Measurements from ENCODE around the gene EMC8. TPM values are rescaled to one million over a fixed set of nuclear protein-coding genes. Genes with fewer than 3 reads are reported as not detected.

EMC8 gene
- total RNA-seq, 6 experiments from 2014 or later = 9.2 to 22.4 (median 12.1) TPM

GRCh38 chr16:85833219-85833920 is 34.0 kb upstream of the EMC8 start:
- 66% methylated on average over 15 of the region's 22 CpGs for WGBS (ENCODE audit: insufficient coverage, low coverage, low lambda C conversion rate, missing lambda C conversion rate)
- intact Hi-C loops (cut with DNase I) = no loop called here

GRCh38 chr16:85832570-85833218 is 33.4 kb upstream of the EMC8 start:
- Histone ChIP-seq H3K27ac (no peak overlapping the region), H3K36me3 (no peaks in the 10 kb centered on the region), H3K9me3 (no peaks in the 10 kb centered on the region), H3K4me1 (no peaks in the 10 kb centered on the region), H3K4me3 (no peak overlapping the region), H3K27me3 (no peaks in the 10 kb centered on the region)
- no peak for ATAC-seq
- WGBS (ENCODE audit: insufficient coverage, low coverage, low lambda C conversion rate, missing lambda C conversion rate) = 74% methylated on average over 21 of the region's 21 CpGs
- DNase-seq = peak in 1 of 3 donors; percentile 31
- no peak for TF ChIP-seq POLR2A (IDR thresholded peaks at IDR 0.05)
- TF ChIP-seq CTCF (IDR thresholded peaks at IDR 0.05) = no peak
- intact Hi-C loops (cut with DNase I) = no loop called here

More at GRCh38 chr16:85833219-85833920, 34.0 kb upstream of the EMC8 start:
- Histone ChIP-seq H3K9me3 (no peaks in the 10 kb centered on the region), H3K4me3 (no peak overlapping the region), H3K27me3 (no peaks in the 10 kb centered on the region), H3K27ac (no peak overlapping the region), H3K36me3 (no peaks in the 10 kb centered on the region), H3K4me1 (no peaks in the 10 kb centered on the region)
- ATAC-seq (peak in 1 of 4 donors; percentile 13), DNase-seq (peak in 1 of 3 donors; percentile 51)
- TF ChIP-seq CTCF (IDR thresholded peaks at IDR 0.05) = no peak
- no peak for TF ChIP-seq POLR2A (IDR thresholded peaks at IDR 0.05)

DNA sequence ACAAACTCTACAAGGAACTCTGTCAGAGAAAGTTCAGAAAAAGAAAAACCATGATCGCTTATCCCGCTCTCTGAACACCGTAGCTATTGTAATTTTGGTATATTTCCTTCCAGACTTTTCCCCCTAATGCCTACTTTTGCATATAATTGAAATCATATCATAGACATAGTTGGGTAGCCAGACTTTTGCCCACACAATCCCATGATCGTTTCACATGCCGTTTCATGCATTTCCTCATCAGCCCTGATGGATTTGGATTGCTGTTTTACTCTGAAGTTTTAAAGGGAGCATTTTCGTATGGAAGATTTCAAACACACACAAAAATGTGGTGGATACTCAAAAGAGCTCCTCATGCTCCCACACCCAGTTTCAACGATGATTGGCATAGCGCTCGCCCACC is 31.5 kb upstream of the EMC8 start:
- intact Hi-C loops (cut with DNase I) = no loop called here
- H3K27me3 ChIP-seq = no peaks in the 10 kb centered on the region
- H3K4me3 ChIP-seq = no peak overlapping the region
- DNase-seq (no peak), ATAC-seq (no peak)
- no peaks in the 10 kb centered on the region for H3K36me3 ChIP-seq
- H3K4me1 ChIP-seq = no peaks in the 10 kb centered on the region
- TF ChIP-seq POLR2A (IDR thresholded peaks at IDR 0.05) (no peak), CTCF (IDR thresholded peaks at IDR 0.05) (no peak)
- H3K9me3 ChIP-seq = no peaks in the 10 kb centered on the region
- H3K27ac ChIP-seq = no peak overlapping the region
- 75% methylated on average over 8 of the region's 9 CpGs for WGBS (ENCODE audit: insufficient coverage, low coverage, low lambda C conversion rate, missing lambda C conversion rate)

GRCh38 chr16:85829751-85830445 is 30.6 kb upstream of the EMC8 start:
- no peak for TF ChIP-seq POLR2A (IDR thresholded peaks at IDR 0.05)
- TF ChIP-seq CTCF (IDR thresholded peaks at IDR 0.05) = no peak
- peak; percentile 33 to 70 (median 58) for ATAC-seq
- H3K4me1 ChIP-seq = no peaks in the 10 kb centered on the region
- H3K9me3 ChIP-seq = no peaks in the 10 kb centered on the region
- no peak overlapping the region for H3K4me3 ChIP-seq
- no peaks in the 10 kb centered on the region for H3K27me3 ChIP-seq
- 42% methylated on average over 7 of the region's 24 CpGs for WGBS (ENCODE audit: insufficient coverage, low coverage, low lambda C conversion rate, missing lambda C conversion rate)
- peak in 1 of 3 donors; percentile 52 for DNase-seq
- H3K36me3 ChIP-seq = no peaks in the 10 kb centered on the region
- intact Hi-C loops (cut with DNase I) = no loop called here
- H3K27ac ChIP-seq = no peak overlapping the region

All from right lobe of liver (tissue), 6 donors.